ENCODE measurements around the gene CACNA1H.
"Not testable (repeated sequence)": the region's sequence is repeated elsewhere in the genome, so short reads cannot be mapped to it uniquely, and the experiment has no call there.

The CACNA1H gene

GRCh38 chr16:1176280-1176897, 23.5 kb downstream of the CACNA1H start:
- DNase-seq: no peak

- DNase-seq: no peak
These were observed 24.1 kb downstream of the CACNA1H start for GRCh38 chr16:1177053-1177452.

GRCh38 chr16:1177750-1178149, 24.8 kb downstream of the CACNA1H start:
- DNase-seq: no peak

- DNase-seq: no peak
These were observed 25.5 kb downstream of the CACNA1H start for GRCh38 chr16:1178295-1178910.

- no peak for DNase-seq
These were observed 27.9 kb downstream of the CACNA1H start for GRCh38 chr16:1180549-1181403.

- no peak for DNase-seq
These were observed 28.8 kb downstream of the CACNA1H start for GRCh38 chr16:1181404-1182315.

GRCh38 chr16:1182316-1182671, 29.4 kb downstream of the CACNA1H start:
- DNase-seq: no peak

- DNase-seq: no peak
These were observed 30.3 kb downstream of the CACNA1H start for GRCh38 chr16:1182950-1183907.

- no peak for DNase-seq
These were observed 31.4 kb downstream of the CACNA1H start for GRCh38 chr16:1184156-1184868.

GRCh38 chr16:1184980-1185379, 32.1 kb downstream of the CACNA1H start:
- no peak for DNase-seq

- not testable (repeated sequence) for DNase-seq
These were observed 32.7 kb downstream of the CACNA1H start for GRCh38 chr16:1185460-1186207.

- peak; percentile 49 for DNase-seq
These were observed 35.7 kb downstream of the CACNA1H start for GRCh38 chr16:1188432-1189189.

- DNase-seq: no peak
These were observed 36.5 kb downstream of the CACNA1H start for GRCh38 chr16:1189455-1189854.

- not testable (repeated sequence) for DNase-seq
These were observed 37.9 kb downstream of the CACNA1H start for GRCh38 chr16:1190789-1191188.

- no peak for DNase-seq
These were observed 39.6 kb downstream of the CACNA1H start for GRCh38 chr16:1192384-1193073.

GRCh38 chr16:1193143-1193824, 40.4 kb downstream of the CACNA1H start:
- DNase-seq: no peak

GRCh38 chr16:1193825-1194581, 41.1 kb downstream of the CACNA1H start:
- no peak for DNase-seq
